Kidney epithelial cell (primary cell): ENCODE results near the gene REEP3. TPM values are rescaled to one million over a fixed set of nuclear protein-coding genes. Genes with fewer than 3 reads are reported as not detected.

Experiments used
- DNase-seq: peaks from one replicate; pipeline ENCODE4 v3.0.0-alpha.2; 2010; ENCODE audit warnings: low read depth
- H3K27me3 ChIP-seq: 2 replicates; pipeline ENCODE4 v1.6.0; 2011; ENCODE audit warnings: low read length; ENCODE audit not compliant: control insufficient read depth, insufficient read depth
- H3K36me3 ChIP-seq: 2 replicates; pipeline ENCODE4 v1.5.1; 2011; ENCODE audit warnings: low read length; ENCODE audit not compliant: control insufficient read depth, insufficient read depth
- H3K4me3 ChIP-seq: 2 replicates; pipeline ENCODE4 v1.5.1; 2011; ENCODE audit warnings: low read depth, mild to moderate bottlenecking, control low read depth, low read length
- CTCF ChIP-seq: IDR thresholded peaks from 2 replicates; pipeline ENCODE4 v1.5.1; 2011; ENCODE audit warnings: mild to moderate bottlenecking, moderate library complexity, low read length, control low read depth, inconsistent platforms; ENCODE audit not compliant: insufficient read depth, poor library complexity, severe bottlenecking
- total RNA-seq: library from RNA; depleted of rRNA; stranded (reverse); fragments of >200 nt; gene quantifications from 2 replicates; pipeline ENCODE4 v1.2.3, GENCODE V29; 2015

Gene REEP3
- total RNA-seq, 1 donor from 2014 or later = 59.8 TPM

GRCh38 chr10:63501954-63502353 lies 19.2 kb upstream of the REEP3 start:
- no peak for TF ChIP-seq CTCF
- Histone ChIP-seq H3K36me3 (no peaks in the 10 kb centered on the region), H3K27me3 (no peaks in the 10 kb centered on the region), H3K4me3 (no peak overlapping the region)
- DNase-seq = no peak

GRCh38 chr10:63502832-63503231 lies 18.4 kb upstream of the REEP3 start:
- Histone ChIP-seq H3K27me3 (no peaks in the 10 kb centered on the region), H3K36me3 (no peaks in the 10 kb centered on the region), H3K4me3 (no peak overlapping the region)
- TF ChIP-seq CTCF = no peak
- no peak for DNase-seq

- H3K4me3 ChIP-seq = no peak overlapping the region
- H3K27me3 ChIP-seq = no peaks in the 10 kb centered on the region
- H3K36me3 ChIP-seq = no peaks in the 10 kb centered on the region
- DNase-seq = no peak
- no peak for TF ChIP-seq CTCF
Measured at GRCh38 chr10:63503395-63503794, 17.8 kb upstream of the REEP3 start.

GRCh38 chr10:63504145-63504881 lies 16.9 kb upstream of the REEP3 start:
- TF ChIP-seq CTCF = no peak
- DNase-seq = no peak
- no peak overlapping the region for H3K4me3 ChIP-seq
- H3K36me3 ChIP-seq = no peaks in the 10 kb centered on the region
- no peaks in the 10 kb centered on the region for H3K27me3 ChIP-seq

- no peaks in the 10 kb centered on the region for H3K27me3 ChIP-seq
- no peak for DNase-seq
- no peak for TF ChIP-seq CTCF
- no peaks in the 10 kb centered on the region for H3K36me3 ChIP-seq
- H3K4me3 ChIP-seq = no peak overlapping the region
Measured at GRCh38 chr10:63505562-63505961, 15.6 kb upstream of the REEP3 start.

- no peak for TF ChIP-seq CTCF
- Histone ChIP-seq H3K4me3 (no peak overlapping the region), H3K27me3 (no peaks in the 10 kb centered on the region), H3K36me3 (no peaks in the 10 kb centered on the region)
- no peak for DNase-seq
Measured at GRCh38 chr10:63506554-63506953, 14.6 kb upstream of the REEP3 start.
